A549 treated with Hydrocortisone at 1 μM for 4 hours (cell line): ENCODE results near the gene P2RY10. TPM values are rescaled to one million over a fixed set of nuclear protein-coding genes. Genes with fewer than 3 reads are reported as not detected.

Experiments
- total RNA-seq: library from RNA; stranded (reverse); fragments of 200-300 nt; extraction: Qiagen RNA extraction; gene quantifications from 5 replicates; pipeline ENCODE4 v1.2.3, GENCODE V29; 2022

Gene P2RY10
- not detected in 5 replicates for total RNA-seq

GRCh38 chrX:78945186-78945912, at the start of gene P2RY10:
TSS of gene P2RY10 (plus strand) at chrX:78945391. CDS start at chrX:78960521, 15,130 bp downstream.

Other genes with a start within 250 kb of the P2RY10 start
- not detected in 5 replicates for gene LPAR4, start 197.7 kb upstream of the P2RY10 start, total RNA-seq
- not detected in 5 replicates for gene GPR174, start 199.3 kb downstream of the P2RY10 start, total RNA-seq